ENCODE measurements around the gene RALGPS2.

GRCh38 chr1:178934546-178934945 lies 209.5 kb downstream of the RALGPS2 start:
- TF ChIP-seq POLR2AphosphoS5 (IDR thresholded peaks at IDR 0.05; ENCODE audit: low read depth, low read length) = no peak
- no peak for TF ChIP-seq POLR2A (IDR thresholded peaks at IDR 0.05; ENCODE audit: low read depth, low read length)
